ENCODE data around the gene LRIG2. TPM values are rescaled to one million over a fixed set of nuclear protein-coding genes. Genes with fewer than 3 reads are reported as not detected.

The LRIG2 gene
- total RNA-seq, 1 experiment from 2014 or later = 23.2 TPM

- Histone ChIP-seq H3T11ph (ENCODE audit: low read length) (no peak overlapping the region), H3K4ac (ENCODE audit: low read depth, low read length) (no peak overlapping the region), H2AFZ (ENCODE audit: low read length) (no peak overlapping the region), H4K8ac (replicated peaks; ENCODE audit: insufficient read length, low read depth, low read length) (no peak overlapping the region), H2BK12ac (ENCODE audit: insufficient read length, low read depth, low read length) (no peak overlapping the region), H3K4me2 (ENCODE audit: insufficient read depth, insufficient read length, low read length) (no peak overlapping the region), H3K79me2 (ENCODE audit: insufficient read depth, low read length) (no peaks in the 10 kb centered on the region), H3K9me3 (ENCODE audit: control insufficient read depth, low read depth, low read length) (no peaks in the 10 kb centered on the region), H4K91ac (ENCODE audit: insufficient read length, low read depth, low read length) (no peak overlapping the region), H3K79me1 (ENCODE audit: insufficient read depth, low read depth, low read length, poor library complexity, severe bottlenecking) (no peaks in the 10 kb centered on the region), H3K9ac (ENCODE audit: extremely low read depth, insufficient read length, low read length) (no peak overlapping the region), H2AK5ac (ENCODE audit: insufficient read length, low read length) (no peak overlapping the region), H3K27me3 (ENCODE audit: insufficient read depth, low read length) (no peaks in the 10 kb centered on the region), H2BK15ac (ENCODE audit: low read depth, low read length) (no peak overlapping the region), H4K5ac (ENCODE audit: insufficient read length, low read depth, low read length) (no peak overlapping the region), H2BK120ac (ENCODE audit: low read depth, low read length, poor library complexity, severe bottlenecking) (no peak overlapping the region), H3K14ac (ENCODE audit: insufficient read depth, low read length) (no peak overlapping the region), H4K20me1 (ENCODE audit: control insufficient read depth, insufficient read depth, insufficient read length) (no peaks in the 10 kb centered on the region), H3K4me1 (ENCODE audit: insufficient read depth, low read length) (peaks cover 4% of the 10 kb centered on the region; the same call in 1 of the 2 replicates), H3K27ac (ENCODE audit: insufficient read length, low read depth, low read length) (no peak overlapping the region), H3K23ac (ENCODE audit: insufficient read length, low read depth, low read length) (no peak overlapping the region), H3K56ac (ENCODE audit: insufficient read length, low read depth, low read length) (no peak overlapping the region), H3K23me2 (ENCODE audit: insufficient read length, low read depth, low read length, poor library complexity, severe bottlenecking) (no peaks in the 10 kb centered on the region), H2BK5ac (ENCODE audit: insufficient read length, low read length) (no peak overlapping the region), H3K18ac (ENCODE audit: insufficient read length, low read depth, low read length) (no peak overlapping the region), H2BK20ac (ENCODE audit: low read depth, low read length, poor library complexity, severe bottlenecking) (no peak overlapping the region)
- Mint-ChIP-seq H3K36me3 (ENCODE audit: insufficient read depth in 1 of 3, low read depth in 3 of 3) (no peaks in the 10 kb centered on the region), H3K4me1 (peaks cover 24 to 36% of the 10 kb centered on the region in 2 experiments), H3K27ac (no peak overlapping the region), H3K9me3 (no peaks in the 10 kb centered on the region), H3K27me3 (ENCODE audit: low read depth) (no peaks in the 10 kb centered on the region; the same call in 1 of the 2 replicates), H3K4me3 (no peak overlapping the region)
- TF ChIP-seq, protein P1, sequence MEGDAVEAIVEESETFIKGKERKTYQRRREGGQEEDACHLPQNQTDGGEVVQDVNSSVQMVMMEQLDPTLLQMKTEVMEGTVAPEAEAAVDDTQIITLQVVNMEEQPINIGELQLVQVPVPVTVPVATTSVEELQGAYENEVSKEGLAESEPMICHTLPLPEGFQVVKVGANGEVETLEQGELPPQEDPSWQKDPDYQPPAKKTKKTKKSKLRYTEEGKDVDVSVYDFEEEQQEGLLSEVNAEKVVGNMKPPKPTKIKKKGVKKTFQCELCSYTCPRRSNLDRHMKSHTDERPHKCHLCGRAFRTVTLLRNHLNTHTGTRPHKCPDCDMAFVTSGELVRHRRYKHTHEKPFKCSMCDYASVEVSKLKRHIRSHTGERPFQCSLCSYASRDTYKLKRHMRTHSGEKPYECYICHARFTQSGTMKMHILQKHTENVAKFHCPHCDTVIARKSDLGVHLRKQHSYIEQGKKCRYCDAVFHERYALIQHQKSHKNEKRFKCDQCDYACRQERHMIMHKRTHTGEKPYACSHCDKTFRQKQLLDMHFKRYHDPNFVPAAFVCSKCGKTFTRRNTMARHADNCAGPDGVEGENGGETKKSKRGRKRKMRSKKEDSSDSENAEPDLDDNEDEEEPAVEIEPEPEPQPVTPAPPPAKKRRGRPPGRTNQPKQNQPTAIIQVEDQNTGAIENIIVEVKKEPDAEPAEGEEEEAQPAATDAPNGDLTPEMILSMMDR (conservative IDR thresholded peaks at IDR 0.05) = no peak
- DNase-seq = no peak
- WGBS (ENCODE audit: extremely low coverage, insufficient read length, low lambda C conversion rate) = no CpG with 5 or more reads among the region's 1 CpG
Observed at GRCh38 chr1:113142791-113143190, 69.8 kb downstream of the LRIG2 start.
